PC-3 (cell line): ENCODE results near the gene MLKL. TPM values are rescaled to one million over a fixed set of nuclear protein-coding genes. Genes with fewer than 3 reads are reported as not detected.
A peak's percentile ranks its signal among the peaks of the same experiment; 100 is the strongest.

Experiments used
- ATAC-seq: fragments of 200-7000 bp; cut with Tn5 transposase; 2 replicates; pipeline ENCODE4 v1.9.1; 2020; ENCODE audit warnings: mild to moderate bottlenecking, moderate library complexity
- BruUV-seq: library from RNA; stranded (reverse); fragments of 400-500 nt; replicated peaks from 2 replicates; lab custom pipeline; 2021; lab: Mats Ljungman, UMichigan
- CTCF ChIA-PET: fragments of 300-600 bp; sonication (Branson Sonifier 250); formaldehyde crosslinking; loops from one replicate; lab custom pipeline; 2022; ENCODE audit warnings: antibody characterized with exemption; lab: Charles Lee
- POLR2A ChIA-PET: fragments of 300-600 bp; sonication (Branson Sonifier 250); formaldehyde crosslinking; loops from one replicate; lab custom pipeline; 2022; ENCODE audit warnings: antibody characterized with exemption; ENCODE audit not compliant: unreplicated experiment; lab: Charles Lee
- DNase-seq: peaks from one replicate; pipeline ENCODE4 v3.0.0-alpha.2; 2015
- H2AFZ ChIP-seq: fragments of 300-600 bp; sonication (generic); 2 replicates; pipeline ENCODE4 v1.6.0; 2016; ENCODE audit warnings: antibody characterized with exemption, low read length
- H3F3A ChIP-seq: fragments of 300-600 bp; sonication (generic); one replicate; pipeline ENCODE4 v1.6.0; 2017; ENCODE audit warnings: antibody characterized with exemption, low read length, control low read depth, mild to moderate bottlenecking; ENCODE audit not compliant: unreplicated experiment
- H3K27ac ChIP-seq: fragments of 300-600 bp; sonication (generic); 2 replicates; pipeline ENCODE4 v1.5.1; 2016; ENCODE audit warnings: mild to moderate bottlenecking, low read length
- H3K27me3 ChIP-seq: fragments of 300-600 bp; sonication (generic); 2 replicates; pipeline ENCODE4 v1.6.1; 2016; ENCODE audit warnings: low read length, mixed read lengths
- H3K36me3 ChIP-seq: fragments of 300-600 bp; sonication (generic); 2 replicates; pipeline ENCODE4 v1.6.1; 2016; ENCODE audit warnings: low read depth, mixed run types, low read length, mixed read lengths
- H3K4me1 ChIP-seq: fragments of 300-600 bp; sonication (generic); 2 replicates; pipeline ENCODE4 v1.5.1; 2016; ENCODE audit warnings: low read length; ENCODE audit not compliant: insufficient read depth
- H3K4me2 ChIP-seq: fragments of 300-600 bp; sonication (generic); 2 replicates; pipeline ENCODE4 v1.6.0; 2016; ENCODE audit warnings: low read length
- H3K4me3 ChIP-seq: fragments of 300-600 bp; sonication (generic); 2 replicates; pipeline ENCODE4 v1.5.1; 2016; ENCODE audit warnings: mild to moderate bottlenecking, low read length, mixed read lengths
- H3K79me2 ChIP-seq: fragments of 300-600 bp; sonication (generic); 2 replicates; pipeline ENCODE4 v1.6.1; 2017; ENCODE audit warnings: low read length, mixed read lengths
- H3K9ac ChIP-seq: fragments of 300-600 bp; sonication (generic); 2 replicates; pipeline ENCODE4 v1.6.0; 2016; ENCODE audit warnings: mild to moderate bottlenecking, low read length
- H3K9me2 ChIP-seq: fragments of 300-600 bp; sonication (generic); replicated peaks from 2 replicates; pipeline ENCODE4 v1.6.1; 2016; ENCODE audit warnings: mixed run types, low read length, mixed read lengths
- H3K9me3 ChIP-seq: fragments of 300-600 bp; sonication (generic); 2 replicates; pipeline ENCODE4 v1.6.1; 2016; ENCODE audit warnings: low read length, mixed read lengths
- H4K20me1 ChIP-seq: fragments of 300-600 bp; sonication (generic); 2 replicates; pipeline ENCODE4 v1.6.1; 2016; ENCODE audit warnings: low read length, mixed read lengths
- CTCF ChIP-seq: fragments of 300-600 bp; sonication (generic); conservative IDR thresholded peaks from 2 replicates; pipeline ENCODE4 v1.5.1; 2017; ENCODE audit warnings: antibody characterized with exemption, low read depth, mild to moderate bottlenecking, low read length
- EZH2 ChIP-seq: fragments of 300-600 bp; sonication (generic); IDR thresholded peaks from one replicate; pipeline ENCODE4 v1.6.1; 2017; ENCODE audit warnings: antibody characterized with exemption, mild to moderate bottlenecking, low read length; ENCODE audit not compliant: unreplicated experiment
- EZH2phosphoT487 ChIP-seq: fragments of 300-600 bp; sonication (generic); IDR thresholded peaks from 2 replicates; pipeline ENCODE4 v1.6.1; 2018; ENCODE audit warnings: mild to moderate bottlenecking, antibody characterized with exemption, low read length, borderline replicate concordance
- intact Hi-C: fragments of 100-400 bp; cut with micrococcal nuclease; formaldehyde crosslinking; loops from 2 replicates; pipeline ENCODE4 v1.9.0; 2023
- total RNA-seq: library from RNA; depleted of rRNA; stranded (reverse); fragments of >200 nt; gene quantifications from 2 replicates; pipeline ENCODE4 v1.2.3, GENCODE V29; 2014

The MLKL gene
- total RNA-seq, 1 experiment from 2014 or later, result 30.9 TPM

- H3K9me2 ChIP-seq, result no peaks in the 10 kb centered on the region
- no TSS peak for BruUV-seq
- ChIA-PET CTCF (no interaction called here), POLR2A (interaction anchor here (0.6 kb wide), 2 partner anchors 47 to 1570 kb away, joined by 5 to 6 read pairs; no protein-coding TSS in a partner anchor)
- H4K20me1 ChIP-seq, result peaks cover 38% of the 10 kb centered on the region
- no peak overlapping the region for H3K9ac ChIP-seq
- H3K79me2 ChIP-seq, result peaks cover 76% of the 10 kb centered on the region
- H3K9me3 ChIP-seq, result no peaks in the 10 kb centered on the region
- peaks cover 6% of the 10 kb centered on the region; the same call in 1 of the 2 replicates for H3K4me1 ChIP-seq
- H2AFZ ChIP-seq, result no peak overlapping the region
- intact Hi-C loops, result no loop called here
- DNase-seq (no peak), ATAC-seq (no peak)
- H3F3A ChIP-seq, result no peaks in the 10 kb centered on the region
- no peak for TF ChIP-seq CTCF
- no peak for TF ChIP-seq EZH2
- no peak for TF ChIP-seq EZH2phosphoT487
- peaks cover 39% of the 10 kb centered on the region for H3K36me3 ChIP-seq
- no peak overlapping the region for H3K27ac ChIP-seq
- no peak overlapping the region for H3K4me3 ChIP-seq
- H3K4me2 ChIP-seq, result no peak overlapping the region
- H3K27me3 ChIP-seq, result no peaks in the 10 kb centered on the region
These were observed 48.4 kb downstream of the MLKL start for GRCh38 chr16:74652249-74652648.

- Histone ChIP-seq H4K20me1 (peaks cover 38% of the 10 kb centered on the region), H3K27me3 (no peaks in the 10 kb centered on the region), H3K4me3 (no peak overlapping the region), H3K9me2 (no peaks in the 10 kb centered on the region), H3K27ac (no peak overlapping the region), H2AFZ (no peak overlapping the region), H3K9ac (no peak overlapping the region), H3F3A (no peaks in the 10 kb centered on the region), H3K79me2 (peaks cover 72% of the 10 kb centered on the region), H3K4me1 (peaks cover 6% of the 10 kb centered on the region; the same call in 1 of the 2 replicates), H3K4me2 (no peak overlapping the region), H3K36me3 (peaks cover 39% of the 10 kb centered on the region), H3K9me3 (no peaks in the 10 kb centered on the region)
- TF ChIP-seq EZH2, result no peak
- TF ChIP-seq EZH2phosphoT487, result no peak
- no peak for TF ChIP-seq CTCF
- no peak for ATAC-seq
- intact Hi-C loops, result no loop called here
- CTCF ChIA-PET, result interaction anchor here (0.6 to 0.7 kb wide), 2 partner anchors 183 to 215 kb away, joined by 3 read pairs; no protein-coding TSS in a partner anchor
- POLR2A ChIA-PET, result interaction anchor here (0.6 kb wide), 2 partner anchors 47 to 1569 kb away, joined by 5 to 6 read pairs; no protein-coding TSS in a partner anchor
- no TSS peak for BruUV-seq
- DNase-seq, result peak; percentile 22
These were observed 48.8 kb downstream of the MLKL start for GRCh38 chr16:74651841-74652240.

- H3K4me1 ChIP-seq, result peaks cover 6% of the 10 kb centered on the region; the same call in 1 of the 2 replicates
- H3K4me2 ChIP-seq, result no peak overlapping the region
- CTCF ChIA-PET, result interaction anchor here (0.6 to 0.7 kb wide), 2 partner anchors 183 to 216 kb away, joined by 3 read pairs; no protein-coding TSS in a partner anchor
- BruUV-seq, result no TSS peak
- no peaks in the 10 kb centered on the region for H3K9me2 ChIP-seq
- TF ChIP-seq CTCF, result peak; percentile 55; the same call in 1 of the 2 replicates
- TF ChIP-seq EZH2phosphoT487, result no peak
- TF ChIP-seq EZH2, result no peak
- peak; percentile 17 for DNase-seq
- H3K36me3 ChIP-seq, result peaks cover 36% of the 10 kb centered on the region
- no peak overlapping the region for H3K4me3 ChIP-seq
- H3K27me3 ChIP-seq, result no peaks in the 10 kb centered on the region
- H3K79me2 ChIP-seq, result peaks cover 65% of the 10 kb centered on the region
- ATAC-seq, result no peak
- H3K27ac ChIP-seq, result no peak overlapping the region
- peaks cover 33% of the 10 kb centered on the region for H4K20me1 ChIP-seq
- H3K9ac ChIP-seq, result no peak overlapping the region
- no peaks in the 10 kb centered on the region for H3F3A ChIP-seq
- H2AFZ ChIP-seq, result no peak overlapping the region
- POLR2A ChIA-PET, result interaction anchor here (0.6 kb wide), 1 partner anchor 354 kb away, joined by 3 read pairs; no protein-coding TSS in a partner anchor
- H3K9me3 ChIP-seq, result no peaks in the 10 kb centered on the region
- intact Hi-C loops, result no loop called here
These were observed 49.6 kb downstream of the MLKL start for GRCh38 chr16:74650966-74651567.
